ENCODE results near the gene RAC3.

The RAC3 gene

DNA sequence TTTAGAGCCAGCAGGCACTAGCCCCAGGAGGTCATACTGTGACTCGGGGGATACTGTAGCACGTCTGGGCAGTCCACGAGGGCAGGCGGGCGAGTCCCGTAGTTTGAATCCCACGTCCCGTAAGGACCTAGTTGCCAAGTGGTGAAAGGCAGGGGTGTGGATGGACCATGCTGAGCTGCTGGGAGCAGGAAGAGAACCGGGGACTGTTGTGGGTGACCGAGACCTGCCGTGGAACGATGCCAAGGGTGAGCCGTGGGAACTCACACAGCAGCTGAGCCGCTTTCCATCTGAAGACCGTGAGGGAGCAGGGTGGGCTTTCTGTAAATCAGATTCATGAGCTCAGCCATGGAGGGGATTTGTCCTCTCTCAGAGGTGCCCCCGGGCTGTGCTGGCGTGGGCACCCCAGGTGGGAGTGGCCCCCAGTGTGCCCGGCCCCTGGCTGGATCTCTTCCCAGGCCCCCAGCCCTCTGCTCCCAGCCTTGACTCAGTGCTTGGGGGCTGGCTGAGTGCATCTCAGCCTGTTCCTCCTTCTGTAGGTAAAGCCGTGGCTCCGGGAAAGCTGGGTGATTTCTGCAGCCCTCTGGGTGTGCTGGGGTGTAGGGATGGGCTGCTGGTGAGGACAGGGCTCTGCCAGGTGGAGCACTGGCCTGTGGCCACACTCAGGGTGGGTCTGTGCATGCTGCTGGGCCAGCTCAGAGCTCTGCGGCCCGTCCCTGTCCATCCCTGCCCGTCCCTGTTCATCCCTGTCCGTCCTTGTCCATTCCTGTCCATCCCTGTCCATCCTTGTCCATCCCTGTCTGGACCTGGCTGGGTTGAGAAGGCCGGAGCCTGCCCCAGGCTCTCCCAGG is 40.4 kb upstream of the RAC3 start:
- TF ChIP-seq CTCF (conservative IDR thresholded peaks at IDR 0.05) = no peak
- peak overlapping the region; percentile 77 for H3K27ac ChIP-seq

GRCh38 chr17:81991684-81992305 is 39.7 kb upstream of the RAC3 start:
- peak; percentile 11; the same call in 1 of the 2 replicates for TF ChIP-seq CTCF (conservative IDR thresholded peaks at IDR 0.05)
- H3K27ac ChIP-seq = peak overlapping the region; percentile 77

- no peak for TF ChIP-seq CTCF (conservative IDR thresholded peaks at IDR 0.05)
- peak overlapping the region; percentile 77 for H3K27ac ChIP-seq
These were observed 39.0 kb upstream of the RAC3 start for GRCh38 chr17:81992306-81993102.

GRCh38 chr17:81993729-81994592 is 37.5 kb upstream of the RAC3 start:
- no peak for TF ChIP-seq CTCF (conservative IDR thresholded peaks at IDR 0.05)
- no peak overlapping the region for H3K27ac ChIP-seq

GRCh38 chr17:81994593-81995462 is 36.6 kb upstream of the RAC3 start:
- H3K27ac ChIP-seq = no peak overlapping the region
- TF ChIP-seq CTCF (conservative IDR thresholded peaks at IDR 0.05) = no peak

- TF ChIP-seq CTCF (conservative IDR thresholded peaks at IDR 0.05) = no peak
- H3K27ac ChIP-seq = no peak overlapping the region
These were observed 35.8 kb upstream of the RAC3 start for GRCh38 chr17:81995463-81996231.

All from VCaP (cell line).